ENCODE results near the gene CDK19.
"Not testable (repeated sequence)": the region's sequence is repeated elsewhere in the genome, so short reads cannot be mapped to it uniquely, and the experiment has no call there.

- TF ChIP-seq, protein P1, sequence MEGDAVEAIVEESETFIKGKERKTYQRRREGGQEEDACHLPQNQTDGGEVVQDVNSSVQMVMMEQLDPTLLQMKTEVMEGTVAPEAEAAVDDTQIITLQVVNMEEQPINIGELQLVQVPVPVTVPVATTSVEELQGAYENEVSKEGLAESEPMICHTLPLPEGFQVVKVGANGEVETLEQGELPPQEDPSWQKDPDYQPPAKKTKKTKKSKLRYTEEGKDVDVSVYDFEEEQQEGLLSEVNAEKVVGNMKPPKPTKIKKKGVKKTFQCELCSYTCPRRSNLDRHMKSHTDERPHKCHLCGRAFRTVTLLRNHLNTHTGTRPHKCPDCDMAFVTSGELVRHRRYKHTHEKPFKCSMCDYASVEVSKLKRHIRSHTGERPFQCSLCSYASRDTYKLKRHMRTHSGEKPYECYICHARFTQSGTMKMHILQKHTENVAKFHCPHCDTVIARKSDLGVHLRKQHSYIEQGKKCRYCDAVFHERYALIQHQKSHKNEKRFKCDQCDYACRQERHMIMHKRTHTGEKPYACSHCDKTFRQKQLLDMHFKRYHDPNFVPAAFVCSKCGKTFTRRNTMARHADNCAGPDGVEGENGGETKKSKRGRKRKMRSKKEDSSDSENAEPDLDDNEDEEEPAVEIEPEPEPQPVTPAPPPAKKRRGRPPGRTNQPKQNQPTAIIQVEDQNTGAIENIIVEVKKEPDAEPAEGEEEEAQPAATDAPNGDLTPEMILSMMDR (IDR thresholded peaks at IDR 0.05; ENCODE audit: low read depth, low read length): not testable (repeated sequence)
- TF ChIP-seq POLR2A (IDR thresholded peaks at IDR 0.05; ENCODE audit: extremely low read depth, insufficient read length); MAX (IDR thresholded peaks at IDR 0.05; ENCODE audit: low read depth, low read length): not testable (repeated sequence)
These were observed 61.2 kb downstream of the CDK19 start for GRCh38 chr6:110753936-110754668.

Data from NB4 (cell line).